WTC11 (cell line): ENCODE results near the gene SPDL1. TPM values are rescaled to one million over a fixed set of nuclear protein-coding genes. Genes with fewer than 3 reads are reported as not detected.

ENCODE experiments used
- ATAC-seq: fragments of 200-7000 bp; cut with Tn5 transposase; 2 replicates; pipeline ENCODE4 v1.10.0; 2021; ENCODE audit warnings: mild to moderate bottlenecking, moderate library complexity
- CTCF ChIA-PET: fragments of 300-600 bp; sonication (Branson Sonifier 250); formaldehyde crosslinking; loops from one replicate; lab custom pipeline; 2021; ENCODE audit warnings: antibody characterized with exemption; lab: Charles Lee
- POLR2A ChIA-PET: fragments of 350-600 bp; sonication (Branson Sonifier 250); formaldehyde crosslinking; loops from one replicate; lab custom pipeline; 2021; ENCODE audit warnings: antibody characterized with exemption; lab: Charles Lee
- DNase-seq: peaks from one replicate; pipeline ENCODE4 v3.0.0; 2021; ENCODE audit warnings: low spot score
- H3K27ac Mint-ChIP-seq: 2 replicates; pipeline ENCODE4 v1.8.0; 2021; ENCODE audit warnings: mixed read lengths
- H3K27me3 Mint-ChIP-seq: 2 replicates; pipeline ENCODE4 v1.8.0; 2021; ENCODE audit warnings: low read depth, mild to moderate bottlenecking, moderate library complexity, mixed read lengths
- H3K36me3 Mint-ChIP-seq: 2 replicates; pipeline ENCODE4 v1.8.0; 2021; ENCODE audit warnings: mixed read lengths
- H3K4me1 Mint-ChIP-seq: 2 replicates; pipeline ENCODE4 v1.8.0; 2022; ENCODE audit warnings: mixed read lengths
- H3K4me3 Mint-ChIP-seq: 2 replicates; pipeline ENCODE4 v1.8.0; 2021; ENCODE audit warnings: mild to moderate bottlenecking, moderate library complexity, mixed read lengths
- H3K9me3 Mint-ChIP-seq: 2 replicates; pipeline ENCODE4 v1.8.0; 2021; ENCODE audit warnings: mixed read lengths
- ATF6 ChIP-seq: sonication (generic); formaldehyde crosslinking; IDR thresholded peaks from 2 replicates; pipeline ENCODE4 v1.8.1; 2023; ENCODE audit warnings: mild to moderate bottlenecking, missing genetic modification reagents
- FOXJ3 ChIP-seq: sonication (generic); formaldehyde crosslinking; IDR thresholded peaks from 2 replicates; pipeline ENCODE4 v1.9.0; 2021; ENCODE audit warnings: missing genetic modification reagents, mild to moderate bottlenecking, borderline replicate concordance
- GTF2I ChIP-seq: fragments of 250-450 bp; sonication (Bioruptor Pico); conservative IDR thresholded peaks from 2 replicates; pipeline ENCODE4 v1.4.0; 2021; ENCODE audit warnings: mild to moderate bottlenecking
- JUN ChIP-seq: sonication (generic); formaldehyde crosslinking; IDR thresholded peaks from 2 replicates; pipeline ENCODE4 v1.8.0; 2023; ENCODE audit warnings: mild to moderate bottlenecking, missing genetic modification reagents
- MYBL2 ChIP-seq: sonication (generic); formaldehyde crosslinking; IDR thresholded peaks from 2 replicates; pipeline ENCODE4 v1.8.1; 2023; ENCODE audit warnings: mild to moderate bottlenecking, moderate library complexity, missing genetic modification reagents
- NFATC4 ChIP-seq: fragments of 250-450 bp; sonication (Bioruptor Pico); IDR thresholded peaks from 2 replicates; pipeline ENCODE4 v1.9.0; 2021; ENCODE audit warnings: mild to moderate bottlenecking
- NR2C2 ChIP-seq: sonication (generic); formaldehyde crosslinking; IDR thresholded peaks from 2 replicates; pipeline ENCODE4 v1.8.0; 2022; ENCODE audit warnings: mild to moderate bottlenecking, missing genetic modification reagents
- PRDM15 ChIP-seq: sonication (generic); formaldehyde crosslinking; IDR thresholded peaks from 2 replicates; pipeline ENCODE4 v1.8.0; 2022; ENCODE audit warnings: missing genetic modification reagents
- RORB ChIP-seq: fragments of 250-450 bp; sonication (Bioruptor Pico); IDR thresholded peaks from 2 replicates; pipeline ENCODE4 v1.9.0; 2021; ENCODE audit warnings: mild to moderate bottlenecking
- TEAD4 ChIP-seq: sonication (generic); formaldehyde crosslinking; IDR thresholded peaks from 2 replicates; pipeline ENCODE4 v1.8.0; 2022; ENCODE audit warnings: mild to moderate bottlenecking, missing genetic modification reagents
- ZNF232 ChIP-seq: sonication (generic); formaldehyde crosslinking; IDR thresholded peaks from 2 replicates; pipeline ENCODE4 v1.8.0; 2022; ENCODE audit warnings: mild to moderate bottlenecking, missing genetic modification reagents
- ZNF425 ChIP-seq: fragments of 250-450 bp; sonication (Bioruptor Pico); conservative IDR thresholded peaks from 2 replicates; pipeline ENCODE4 v1.9.0; 2021; ENCODE audit warnings: mild to moderate bottlenecking
- total RNA-seq: library from RNA; stranded (reverse); gene quantifications from 3 replicates; pipeline ENCODE4 v1.2.3, GENCODE V29; 2021
- TF ChIP-seq, protein P1 (sequence below): fragments of 200-600 bp; IDR thresholded peaks from 2 replicates; pipeline ENCODE4 v1.8.0; 2022; ENCODE audit warnings: antibody characterized with exemption
- TF ChIP-seq, protein P2 (sequence below): sonication (generic); formaldehyde crosslinking; IDR thresholded peaks from 2 replicates; pipeline ENCODE4 v1.8.1; 2022; ENCODE audit warnings: low read depth, missing genetic modification reagents, borderline replicate concordance
- TF ChIP-seq, protein P3 (sequence below): sonication (generic); formaldehyde crosslinking; IDR thresholded peaks from 2 replicates; pipeline ENCODE4 v1.8.1; 2022; ENCODE audit warnings: low read depth, mild to moderate bottlenecking, moderate library complexity, missing genetic modification reagents, borderline replicate concordance
- TF ChIP-seq, protein P4 (sequence below): fragments of 250-450 bp; sonication (Bioruptor Pico); IDR thresholded peaks from 2 replicates; pipeline ENCODE4 v1.9.0; 2021; ENCODE audit warnings: mild to moderate bottlenecking

Gene SPDL1
- total RNA-seq, 1 experiment from 2014 or later = 35.1 TPM

DNA sequence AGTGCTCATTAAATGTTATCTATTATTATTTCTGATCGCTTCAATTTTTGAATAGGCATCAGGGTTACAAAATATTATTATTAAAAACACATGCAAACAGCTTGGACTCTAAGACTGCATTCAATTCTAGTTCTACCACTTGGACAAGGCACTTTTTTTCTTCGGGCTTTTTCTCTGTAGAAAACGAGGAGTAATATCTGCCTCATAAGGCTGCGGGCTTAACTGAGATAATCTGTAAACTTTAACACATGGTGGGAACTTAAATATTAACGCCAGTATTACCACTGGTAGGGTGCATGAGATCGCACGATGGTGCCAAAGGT is 511 bp upstream of the SPDL1 start (continued):
- TF ChIP-seq MYBL2 (no peak), ZNF425 (no peak)
- TF ChIP-seq, protein P1, sequence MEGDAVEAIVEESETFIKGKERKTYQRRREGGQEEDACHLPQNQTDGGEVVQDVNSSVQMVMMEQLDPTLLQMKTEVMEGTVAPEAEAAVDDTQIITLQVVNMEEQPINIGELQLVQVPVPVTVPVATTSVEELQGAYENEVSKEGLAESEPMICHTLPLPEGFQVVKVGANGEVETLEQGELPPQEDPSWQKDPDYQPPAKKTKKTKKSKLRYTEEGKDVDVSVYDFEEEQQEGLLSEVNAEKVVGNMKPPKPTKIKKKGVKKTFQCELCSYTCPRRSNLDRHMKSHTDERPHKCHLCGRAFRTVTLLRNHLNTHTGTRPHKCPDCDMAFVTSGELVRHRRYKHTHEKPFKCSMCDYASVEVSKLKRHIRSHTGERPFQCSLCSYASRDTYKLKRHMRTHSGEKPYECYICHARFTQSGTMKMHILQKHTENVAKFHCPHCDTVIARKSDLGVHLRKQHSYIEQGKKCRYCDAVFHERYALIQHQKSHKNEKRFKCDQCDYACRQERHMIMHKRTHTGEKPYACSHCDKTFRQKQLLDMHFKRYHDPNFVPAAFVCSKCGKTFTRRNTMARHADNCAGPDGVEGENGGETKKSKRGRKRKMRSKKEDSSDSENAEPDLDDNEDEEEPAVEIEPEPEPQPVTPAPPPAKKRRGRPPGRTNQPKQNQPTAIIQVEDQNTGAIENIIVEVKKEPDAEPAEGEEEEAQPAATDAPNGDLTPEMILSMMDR = no peak
- TF ChIP-seq, all 79 proteins: peak for 0

GRCh38 chr5:169584998-169585451 is 1.5 kb downstream of the SPDL1 start:
- Mint-ChIP-seq H3K36me3 (peaks cover 17% of the 10 kb centered on the region), H3K4me1 (peaks cover 13% of the 10 kb centered on the region), H3K9me3 (no peaks in the 10 kb centered on the region), H3K4me3 (peak overlapping the region; percentile 87), H3K27ac (no peak overlapping the region), H3K27me3 (no peaks in the 10 kb centered on the region)
- DNase-seq (no peak), ATAC-seq (no peak)
- TF ChIP-seq ZNF232 (CRISPR knock-in tag) (no peak), RORB (CRISPR knock-in tag) (no peak), ATF6 (CRISPR knock-in tag) (no peak), NR2C2 (CRISPR knock-in tag) (no peak), NFATC4 (no peak)
- TF ChIP-seq, protein P2, sequence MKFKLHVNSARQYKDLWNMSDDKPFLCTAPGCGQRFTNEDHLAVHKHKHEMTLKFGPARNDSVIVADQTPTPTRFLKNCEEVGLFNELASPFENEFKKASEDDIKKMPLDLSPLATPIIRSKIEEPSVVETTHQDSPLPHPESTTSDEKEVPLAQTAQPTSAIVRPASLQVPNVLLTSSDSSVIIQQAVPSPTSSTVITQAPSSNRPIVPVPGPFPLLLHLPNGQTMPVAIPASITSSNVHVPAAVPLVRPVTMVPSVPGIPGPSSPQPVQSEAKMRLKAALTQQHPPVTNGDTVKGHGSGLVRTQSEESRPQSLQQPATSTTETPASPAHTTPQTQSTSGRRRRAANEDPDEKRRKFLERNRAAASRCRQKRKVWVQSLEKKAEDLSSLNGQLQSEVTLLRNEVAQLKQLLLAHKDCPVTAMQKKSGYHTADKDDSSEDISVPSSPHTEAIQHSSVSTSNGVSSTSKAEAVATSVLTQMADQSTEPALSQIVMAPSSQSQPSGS (CRISPR knock-in tag) = no peak
- ChIA-PET POLR2A (interaction anchor here (0.7 kb wide), 1 partner anchor 905 kb away, joined by 3 read pairs; no protein-coding TSS in a partner anchor), CTCF (interaction anchor here (0.7 to 0.8 kb wide), 2 partner anchors 396 to 416 kb away, joined by 3 read pairs; no protein-coding TSS in a partner anchor)

DNA sequence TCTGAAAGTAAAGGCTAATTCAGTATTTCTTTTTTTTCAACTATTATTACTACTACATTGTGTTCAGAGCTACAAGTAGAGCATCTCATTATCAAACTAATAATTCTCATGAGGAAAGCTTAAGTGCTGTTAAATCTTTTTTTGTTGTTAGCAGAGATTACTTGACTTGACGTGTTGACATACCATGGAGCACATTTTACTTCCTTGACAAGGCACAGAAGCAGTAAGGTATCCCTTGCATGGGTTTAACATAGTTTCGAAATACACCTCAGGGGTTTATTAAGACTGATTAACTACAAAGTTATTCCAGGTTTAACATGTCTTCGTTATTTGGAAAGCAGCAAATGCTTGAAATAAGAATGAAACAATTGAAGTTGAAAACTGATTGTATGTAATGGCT is 7.0 kb downstream of the SPDL1 start:
- H3K9me3 Mint-ChIP-seq = no peaks in the 10 kb centered on the region
- POLR2A ChIA-PET = no interaction called here
- no peaks in the 10 kb centered on the region for H3K27me3 Mint-ChIP-seq
- DNase-seq = no peak
- no peak overlapping the region for H3K4me3 Mint-ChIP-seq
- H3K27ac Mint-ChIP-seq = no peak overlapping the region
- peaks cover 64% of the 10 kb centered on the region for H3K36me3 Mint-ChIP-seq
- CTCF ChIA-PET = no interaction called here
- ATAC-seq = no peak
- H3K4me1 Mint-ChIP-seq = peaks cover 7% of the 10 kb centered on the region
- TF ChIP-seq PRDM15 (CRISPR knock-in tag) (no peak), JUN (CRISPR knock-in tag) (no peak), TEAD4 (CRISPR knock-in tag) (no peak), FOXJ3 (CRISPR knock-in tag) (no peak), GTF2I (CRISPR knock-in tag) (no peak)
- TF ChIP-seq, protein P3, sequence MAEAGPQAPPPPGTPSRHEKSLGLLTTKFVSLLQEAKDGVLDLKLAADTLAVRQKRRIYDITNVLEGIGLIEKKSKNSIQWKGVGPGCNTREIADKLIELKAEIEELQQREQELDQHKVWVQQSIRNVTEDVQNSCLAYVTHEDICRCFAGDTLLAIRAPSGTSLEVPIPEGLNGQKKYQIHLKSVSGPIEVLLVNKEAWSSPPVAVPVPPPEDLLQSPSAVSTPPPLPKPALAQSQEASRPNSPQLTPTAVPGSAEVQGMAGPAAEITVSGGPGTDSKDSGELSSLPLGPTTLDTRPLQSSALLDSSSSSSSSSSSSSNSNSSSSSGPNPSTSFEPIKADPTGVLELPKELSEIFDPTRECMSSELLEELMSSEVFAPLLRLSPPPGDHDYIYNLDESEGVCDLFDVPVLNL (CRISPR knock-in tag) = no peak
- TF ChIP-seq, protein P4, sequence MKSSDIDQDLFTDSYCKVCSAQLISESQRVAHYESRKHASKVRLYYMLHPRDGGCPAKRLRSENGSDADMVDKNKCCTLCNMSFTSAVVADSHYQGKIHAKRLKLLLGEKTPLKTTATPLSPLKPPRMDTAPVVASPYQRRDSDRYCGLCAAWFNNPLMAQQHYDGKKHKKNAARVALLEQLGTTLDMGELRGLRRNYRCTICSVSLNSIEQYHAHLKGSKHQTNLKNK (CRISPR knock-in tag) = no peak
